ENCODE measurements around the gene DSCAM. TPM values are rescaled to one million over a fixed set of nuclear protein-coding genes. Genes with fewer than 3 reads are reported as not detected.

DSCAM gene
- total and polyA plus RNA-seq, 10 of the 15 experiments (the other 5 are each of a cell fraction or from before 2014, with no cell fraction given): not detected

DNA sequence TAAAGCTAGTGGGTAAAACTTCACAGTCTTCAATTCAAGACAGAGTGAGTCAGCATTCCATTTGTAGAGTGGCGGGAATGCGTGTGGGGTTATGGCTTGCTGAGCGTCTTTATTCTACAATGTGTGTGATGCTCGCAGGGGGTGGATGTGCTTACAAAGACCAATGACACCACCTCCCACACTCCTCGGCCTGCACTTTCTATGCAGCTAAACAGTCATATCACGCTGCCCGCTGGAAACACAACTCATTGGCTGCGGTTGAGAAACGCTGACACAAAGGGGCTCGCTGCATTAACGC lies 681.2 kb downstream of the DSCAM start:
- Histone ChIP-seq H3K4me3 (no peak overlapping the region), H4K20me1 (ENCODE audit: control insufficient read depth, insufficient read depth) (no peaks in the 10 kb centered on the region), H3K27me3 (replicated peaks in 1 of 2; ENCODE audit: control insufficient read depth in 2 of 2, insufficient read depth in 2 of 2, low read length in 1 of 2) (no peaks in the 10 kb centered on the region), H3K4me1 (ENCODE audit: control insufficient read depth, insufficient read depth, low read length) (no peaks in the 10 kb centered on the region), H3K9ac (ENCODE audit: control insufficient read depth, insufficient read depth, low read length) (no peak overlapping the region), H3K4me2 (ENCODE audit: control insufficient read depth, insufficient read depth) (no peak overlapping the region), H3K79me2 (ENCODE audit: control insufficient read depth, insufficient read depth, low read length) (no peaks in the 10 kb centered on the region), H2AFZ (ENCODE audit: control insufficient read depth, low read depth, low read length) (no peak overlapping the region), H3K36me3 (ENCODE audit: control insufficient read depth in 2 of 2, insufficient read depth in 2 of 2, low read length in 1 of 2) (no peaks in the 10 kb centered on the region), H3K27ac (ENCODE audit: control insufficient read depth, insufficient read depth) (no peak overlapping the region), H3K9me3 (replicated peaks; ENCODE audit: control insufficient read depth, insufficient read depth, low read length) (no peaks in the 10 kb centered on the region; the same call in 2 of the 3 replicates)
- no peak for ATAC-seq
- 63% methylated on average over 11 of the region's 11 CpGs for WGBS (ENCODE audit: insufficient coverage, insufficient replicate concordance, low lambda C conversion rate, missing lambda C conversion rate)
- DNase-seq (ENCODE audit: low read depth, low spot score): no peak
- no TSS peak for BruUV-seq (replicated peaks)
- intact Hi-C loops (cut with micrococcal nuclease; ENCODE audit: unreplicated experiment): no loop called here
- CTCF ChIA-PET: no interaction called here
- in situ Hi-C loops (cut with MboI): no loop called here
- FAIRE-seq: no peak
- POLR2A ChIA-PET: no interaction called here
- RAD21 ChIA-PET (ENCODE audit: unreplicated experiment): no interaction called here
- SMC1A ChIA-PET (ENCODE audit: uncharacterized antibody, unreplicated experiment): no interaction called here
- TF ChIP-seq ASH2L (IDR thresholded peaks at IDR 0.05; ENCODE audit: borderline replicate concordance, low read depth) (no peak), NRF1 (conservative IDR thresholded peaks at IDR 0.05; ENCODE audit: low read depth, low read length) (no peak), SIN3A (IDR thresholded peaks at IDR 0.05; ENCODE audit: low read depth, low read length) (no peak), ZBED1 (IDR thresholded peaks at IDR 0.05; ENCODE audit: borderline replicate concordance) (no peak), SRF (IDR thresholded peaks at IDR 0.05; ENCODE audit: low read depth in 2 of 2, low read length in 2 of 2) (no peak), KDM1A (IDR thresholded peaks at IDR 0.05; ENCODE audit: borderline replicate concordance) (no peak), ZZZ3 (IDR thresholded peaks at IDR 0.05; ENCODE audit: control insufficient read depth, insufficient read length, low read depth) (no peak), KLF5 (IDR thresholded peaks at IDR 0.05; ENCODE audit: partially characterized antibody) (no peak), NFXL1 (IDR thresholded peaks at IDR 0.05; ENCODE audit: borderline replicate concordance) (no peak), PAX8 (IDR thresholded peaks at IDR 0.05) (no peak), TAF1 (IDR thresholded peaks at IDR 0.05; ENCODE audit: borderline replicate concordance, low read depth, low read length) (no peak), PKNOX1 (IDR thresholded peaks at IDR 0.05) (no peak), MXI1 (IDR thresholded peaks at IDR 0.05; ENCODE audit: low read depth, low read length) (no peak), ZNF622 (IDR thresholded peaks at IDR 0.05) (no peak), NR2C1 (IDR thresholded peaks at IDR 0.05) (no peak), SREBF2 (IDR thresholded peaks at IDR 0.05; ENCODE audit: low read length) (no peak), DPF2 (IDR thresholded peaks at IDR 0.05) (no peak), BMI1 (IDR thresholded peaks at IDR 0.05; ENCODE audit: borderline replicate concordance) (no peak)
- TF ChIP-seq, protein P1, sequence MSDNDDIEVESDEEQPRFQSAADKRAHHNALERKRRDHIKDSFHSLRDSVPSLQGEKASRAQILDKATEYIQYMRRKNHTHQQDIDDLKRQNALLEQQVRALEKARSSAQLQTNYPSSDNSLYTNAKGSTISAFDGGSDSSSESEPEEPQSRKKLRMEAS (IDR thresholded peaks at IDR 0.05; ENCODE audit: low read depth, low read length): no peak

All from GM12878 (cell line).